ENCODE data around the gene ARL10. TPM values are rescaled to one million over a fixed set of nuclear protein-coding genes. Genes with fewer than 3 reads are reported as not detected.

Gene ARL10
- total RNA-seq, 1 donor, result 13.4 TPM

DNA sequence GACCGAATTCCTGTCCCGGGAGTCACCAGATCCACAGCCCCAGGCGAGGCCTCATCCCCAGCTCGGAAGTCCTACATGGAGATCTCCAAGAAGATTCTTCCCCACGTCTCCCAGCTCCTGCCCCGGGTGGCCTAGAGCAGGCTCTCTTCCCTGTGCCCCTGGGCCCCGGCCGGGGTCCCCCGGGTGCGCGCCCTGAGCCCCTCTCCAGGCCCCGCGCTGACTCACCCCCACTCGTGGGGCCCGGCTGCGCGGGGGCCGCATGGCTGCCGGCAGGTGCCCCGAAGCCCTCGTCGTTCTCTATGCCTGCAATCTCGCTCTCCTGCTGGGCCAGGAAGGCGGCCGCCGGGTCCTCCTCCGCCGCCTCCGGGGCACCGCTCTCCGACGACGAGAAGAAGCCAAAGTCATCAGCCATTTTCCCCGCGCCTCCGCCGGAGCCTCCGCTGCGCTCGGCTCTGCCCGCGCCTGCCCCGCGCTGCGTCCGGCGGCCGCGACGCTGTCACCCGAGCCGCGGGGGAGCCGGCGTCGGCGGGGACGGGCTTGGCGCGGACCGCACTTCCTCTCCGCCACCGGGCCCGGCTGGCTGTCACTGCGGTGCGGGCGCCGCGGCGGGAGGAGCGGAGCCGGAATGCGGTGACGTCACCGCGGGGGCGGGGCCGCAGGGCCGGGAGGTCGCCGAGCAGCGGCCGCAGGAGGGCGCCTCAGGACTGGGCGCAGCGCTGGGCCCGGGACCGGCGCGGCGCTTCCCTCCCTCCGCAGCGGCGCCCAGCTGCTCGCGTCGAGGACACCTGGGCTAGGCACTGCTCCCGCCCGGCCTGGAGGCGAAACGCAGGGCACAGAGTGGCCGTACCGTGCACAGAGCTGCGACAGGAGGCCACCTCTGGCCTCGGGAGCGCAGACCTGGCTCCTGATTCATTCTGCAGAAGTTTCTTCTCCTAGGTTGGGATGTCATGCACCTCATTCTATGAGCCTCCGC is 51.0 kb downstream of the ARL10 start, which contains the start of gene CLTB:
CLTB (minus strand) TSS at position 588 of the 973 bp plus-strand sequence; CDS start at position 412, 176 bp downstream.
- DNase-seq (ENCODE audit: low read depth), result peak; percentile 86
- peak within 1 kb of the TSS; percentile 84 for H3K4me3 ChIP-seq (ENCODE audit: low read depth, low read length)
- TF ChIP-seq, protein P1, sequence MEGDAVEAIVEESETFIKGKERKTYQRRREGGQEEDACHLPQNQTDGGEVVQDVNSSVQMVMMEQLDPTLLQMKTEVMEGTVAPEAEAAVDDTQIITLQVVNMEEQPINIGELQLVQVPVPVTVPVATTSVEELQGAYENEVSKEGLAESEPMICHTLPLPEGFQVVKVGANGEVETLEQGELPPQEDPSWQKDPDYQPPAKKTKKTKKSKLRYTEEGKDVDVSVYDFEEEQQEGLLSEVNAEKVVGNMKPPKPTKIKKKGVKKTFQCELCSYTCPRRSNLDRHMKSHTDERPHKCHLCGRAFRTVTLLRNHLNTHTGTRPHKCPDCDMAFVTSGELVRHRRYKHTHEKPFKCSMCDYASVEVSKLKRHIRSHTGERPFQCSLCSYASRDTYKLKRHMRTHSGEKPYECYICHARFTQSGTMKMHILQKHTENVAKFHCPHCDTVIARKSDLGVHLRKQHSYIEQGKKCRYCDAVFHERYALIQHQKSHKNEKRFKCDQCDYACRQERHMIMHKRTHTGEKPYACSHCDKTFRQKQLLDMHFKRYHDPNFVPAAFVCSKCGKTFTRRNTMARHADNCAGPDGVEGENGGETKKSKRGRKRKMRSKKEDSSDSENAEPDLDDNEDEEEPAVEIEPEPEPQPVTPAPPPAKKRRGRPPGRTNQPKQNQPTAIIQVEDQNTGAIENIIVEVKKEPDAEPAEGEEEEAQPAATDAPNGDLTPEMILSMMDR (IDR thresholded peaks at IDR 0.05; ENCODE audit: insufficient read depth, low read depth, low read length), result peak; percentile 43

DNA sequence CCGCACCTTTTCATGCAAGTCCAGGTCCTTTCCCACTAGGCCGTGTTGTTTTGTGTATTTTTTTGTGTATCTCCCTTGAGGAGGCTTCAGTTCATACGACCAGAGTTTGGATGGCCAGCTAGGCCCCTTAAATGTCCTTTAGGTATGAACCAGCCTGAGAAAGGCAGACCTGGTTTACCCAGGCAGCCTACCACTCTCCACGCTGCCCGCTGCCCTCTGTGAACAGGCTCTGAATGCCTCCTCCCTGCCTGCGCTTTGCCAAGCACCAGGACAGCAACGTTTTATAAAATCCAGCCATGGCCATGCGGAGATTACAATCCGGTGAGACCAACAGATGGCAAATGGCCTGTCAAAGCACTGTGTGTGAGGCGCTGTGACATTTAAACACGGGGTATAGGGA is 51.7 kb downstream of the ARL10 start:
- DNase-seq (ENCODE audit: low read depth), result no peak
- H3K4me3 ChIP-seq (ENCODE audit: low read depth, low read length), result no peak overlapping the region
- TF ChIP-seq, protein P1 (IDR thresholded peaks at IDR 0.05; ENCODE audit: insufficient read depth, low read depth, low read length), result no peak

DNA sequence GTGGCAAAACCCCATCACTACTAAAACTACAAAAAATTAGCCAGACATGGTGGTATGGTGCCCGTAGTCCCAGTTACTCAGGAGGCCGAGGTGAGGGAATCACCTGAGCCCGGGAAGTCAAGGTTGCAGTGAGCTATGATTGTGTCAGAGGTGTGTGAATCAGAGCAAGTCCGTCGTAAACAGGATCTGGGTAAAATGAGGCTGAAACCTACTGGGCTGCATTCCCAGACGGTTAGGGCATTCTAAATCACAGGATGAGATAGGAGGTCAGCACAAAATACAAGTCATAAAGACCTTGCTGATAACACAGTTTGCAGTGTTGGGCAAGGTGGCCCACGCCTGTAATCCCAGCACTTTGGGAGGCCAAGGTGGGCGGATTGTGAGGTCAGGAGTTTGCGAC is 53.0 kb downstream of the ARL10 start:
- TF ChIP-seq, protein P1 (IDR thresholded peaks at IDR 0.05; ENCODE audit: insufficient read depth, low read depth, low read length), result no peak
- no peak overlapping the region for H3K4me3 ChIP-seq (ENCODE audit: low read depth, low read length)
- DNase-seq (ENCODE audit: low read depth), result no peak

DNA sequence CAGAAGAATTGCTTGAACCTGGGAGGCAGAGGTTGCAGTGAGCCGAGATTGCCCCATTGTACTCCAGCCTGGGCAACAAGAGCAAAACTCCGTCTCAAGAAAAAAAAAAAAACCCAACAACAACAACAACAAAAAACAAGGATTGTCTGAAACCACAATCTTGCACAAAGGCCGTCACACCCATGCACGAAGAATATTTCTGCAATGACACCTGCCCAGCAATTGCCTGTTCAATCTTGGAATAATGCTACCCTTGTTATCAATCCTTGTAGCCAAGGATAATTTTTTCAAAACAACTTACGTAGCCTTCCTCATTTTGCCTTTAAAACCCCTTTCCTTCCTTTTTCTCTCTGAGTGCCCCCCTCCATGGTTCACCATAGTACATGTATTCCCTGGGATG is 54.8 kb downstream of the ARL10 start:
- no peak overlapping the region for H3K4me3 ChIP-seq (ENCODE audit: low read depth, low read length)
- TF ChIP-seq, protein P1 (IDR thresholded peaks at IDR 0.05; ENCODE audit: insufficient read depth, low read depth, low read length), result no peak
- no peak for DNase-seq (ENCODE audit: low read depth)

DNA sequence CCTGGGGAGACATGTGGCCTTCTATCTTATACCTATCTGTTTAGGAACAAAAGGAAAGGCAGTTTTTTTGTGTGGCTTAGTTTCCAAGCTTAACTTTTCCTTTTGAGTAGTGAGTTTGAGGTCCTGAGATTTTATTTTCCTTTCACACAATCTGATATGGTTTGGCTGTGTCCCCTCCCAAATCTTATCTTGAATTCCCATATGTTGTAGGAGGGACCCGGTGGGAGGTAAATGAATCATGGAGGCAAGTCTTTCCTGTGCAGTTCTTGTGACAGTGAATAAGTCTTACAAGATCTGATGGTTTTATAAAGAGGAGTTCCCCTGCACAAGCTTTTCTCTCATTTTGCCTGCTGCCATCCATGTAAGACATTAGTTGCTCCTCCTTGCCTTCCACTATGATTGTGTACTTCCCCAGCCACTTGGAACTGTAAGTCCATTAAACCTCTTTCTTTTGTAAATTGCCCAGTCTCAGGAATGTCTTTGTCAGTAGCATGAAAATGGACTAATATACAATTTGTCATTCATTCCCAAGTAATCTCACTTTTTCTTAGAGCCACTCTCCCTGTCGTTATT is 55.8 kb downstream of the ARL10 start:
- TF ChIP-seq, protein P1 (IDR thresholded peaks at IDR 0.05; ENCODE audit: insufficient read depth, low read depth, low read length), result no peak

DNA sequence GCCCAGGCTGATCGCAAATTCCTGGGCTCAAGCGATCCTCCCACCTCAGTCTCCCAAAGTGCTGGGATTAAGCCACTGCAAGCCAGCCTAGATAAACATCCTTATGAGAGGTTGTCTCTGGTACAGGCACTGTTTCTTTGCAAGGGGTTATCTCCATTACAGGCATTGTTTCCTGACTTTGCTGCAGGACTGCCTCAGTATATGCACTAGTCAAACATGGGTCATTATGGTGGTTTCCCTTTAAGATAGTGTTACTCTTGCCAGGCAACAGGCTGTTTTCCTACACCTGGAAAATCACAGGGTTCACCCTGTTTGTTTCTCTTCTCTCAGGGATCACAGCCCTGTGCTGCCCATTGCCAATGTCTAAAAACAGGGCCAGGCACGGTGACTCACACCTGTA is 58.9 kb downstream of the ARL10 start:
- DNase-seq (ENCODE audit: low read depth), result no peak
- TF ChIP-seq, protein P1 (IDR thresholded peaks at IDR 0.05; ENCODE audit: insufficient read depth, low read depth, low read length), result no peak
- no peak overlapping the region for H3K4me3 ChIP-seq (ENCODE audit: low read depth, low read length)

More for the DNA sequence above, 55.8 kb downstream of the ARL10 start:
- DNase-seq (ENCODE audit: low read depth), result no peak
- H3K4me3 ChIP-seq (ENCODE audit: low read depth, low read length), result no peak overlapping the region
